ENCODE measurements around the gene PNCK.
A peak's percentile ranks its signal among the peaks of the same experiment; 100 is the strongest.

PNCK gene

GRCh38 chrX:153673428-153674218 lies at the start of gene PNCK:
TSS of gene PNCK (minus strand) at chrX:153673813. CDS start at chrX:153673076, 737 bp downstream.
- TF ChIP-seq, protein P1, sequence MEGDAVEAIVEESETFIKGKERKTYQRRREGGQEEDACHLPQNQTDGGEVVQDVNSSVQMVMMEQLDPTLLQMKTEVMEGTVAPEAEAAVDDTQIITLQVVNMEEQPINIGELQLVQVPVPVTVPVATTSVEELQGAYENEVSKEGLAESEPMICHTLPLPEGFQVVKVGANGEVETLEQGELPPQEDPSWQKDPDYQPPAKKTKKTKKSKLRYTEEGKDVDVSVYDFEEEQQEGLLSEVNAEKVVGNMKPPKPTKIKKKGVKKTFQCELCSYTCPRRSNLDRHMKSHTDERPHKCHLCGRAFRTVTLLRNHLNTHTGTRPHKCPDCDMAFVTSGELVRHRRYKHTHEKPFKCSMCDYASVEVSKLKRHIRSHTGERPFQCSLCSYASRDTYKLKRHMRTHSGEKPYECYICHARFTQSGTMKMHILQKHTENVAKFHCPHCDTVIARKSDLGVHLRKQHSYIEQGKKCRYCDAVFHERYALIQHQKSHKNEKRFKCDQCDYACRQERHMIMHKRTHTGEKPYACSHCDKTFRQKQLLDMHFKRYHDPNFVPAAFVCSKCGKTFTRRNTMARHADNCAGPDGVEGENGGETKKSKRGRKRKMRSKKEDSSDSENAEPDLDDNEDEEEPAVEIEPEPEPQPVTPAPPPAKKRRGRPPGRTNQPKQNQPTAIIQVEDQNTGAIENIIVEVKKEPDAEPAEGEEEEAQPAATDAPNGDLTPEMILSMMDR (IDR thresholded peaks at IDR 0.05; ENCODE audit: low read depth, low read length, missing control alignments) = no peak
- no peak within 1 kb of the TSS for H3K4me3 ChIP-seq (ENCODE audit: low read depth, low read length)
- no peak for DNase-seq (ENCODE audit: low read depth)
- in situ Hi-C loops (cut with HindIII; ENCODE audit: low sequenced_read_pairs) = no loop called here

DNA sequence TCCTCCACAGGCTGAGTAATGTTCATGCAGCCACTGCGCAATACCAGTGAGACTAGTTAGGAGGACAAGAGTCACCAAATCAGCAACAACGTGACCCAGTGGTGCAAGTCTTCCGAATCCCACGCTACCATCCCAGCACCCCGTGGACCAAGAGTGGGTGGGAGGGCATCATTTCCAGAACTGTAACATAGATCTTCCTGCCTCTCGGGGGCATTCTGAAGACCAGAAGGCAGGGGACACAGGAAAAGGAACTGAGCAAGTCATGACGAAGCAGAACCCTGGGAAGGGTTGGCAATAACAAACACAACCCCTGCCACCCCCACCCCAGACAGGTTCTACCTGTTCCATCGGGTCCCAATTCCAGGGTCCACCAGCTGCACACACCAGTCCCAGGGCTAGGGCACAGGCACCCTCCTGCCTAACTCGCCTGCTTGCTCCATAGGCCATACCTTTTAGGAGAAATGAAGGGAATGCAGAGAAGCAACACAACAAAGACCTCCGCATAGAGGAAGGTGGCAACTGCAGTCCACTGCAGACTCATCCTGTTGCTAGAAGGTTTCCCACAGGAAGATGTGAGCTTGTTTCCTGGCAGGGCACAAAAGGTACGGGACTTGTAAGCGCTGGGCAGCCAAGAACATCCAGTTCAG lies 49.2 kb upstream of the PNCK start:
- peak overlapping the region; percentile 61 for H3K4me3 ChIP-seq (ENCODE audit: low read depth, low read length)
- TF ChIP-seq, protein P1 (IDR thresholded peaks at IDR 0.05; ENCODE audit: low read depth, low read length, missing control alignments) = no peak
- in situ Hi-C loops (cut with HindIII; ENCODE audit: low sequenced_read_pairs) = no loop called here
- DNase-seq (ENCODE audit: low read depth) = no peak

DNA sequence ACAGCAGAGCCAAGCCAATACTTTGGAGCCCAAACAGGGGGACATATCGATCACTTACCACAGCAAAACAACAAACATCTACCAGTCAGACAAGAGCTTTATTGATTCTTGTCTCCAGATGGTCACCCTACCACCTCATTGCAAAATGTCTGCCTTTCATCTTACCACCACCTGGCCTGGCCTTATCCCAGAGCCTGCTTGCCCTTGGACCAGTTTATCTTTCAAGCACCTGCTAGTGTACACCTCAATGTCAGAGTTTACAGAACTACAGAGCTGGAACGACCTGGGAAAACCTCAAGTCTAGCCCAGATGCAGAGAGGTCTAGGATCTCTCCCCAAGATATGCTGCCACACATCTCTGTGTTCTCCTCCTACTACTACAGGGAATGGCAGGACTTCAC lies 46.1 kb upstream of the PNCK start:
- in situ Hi-C loops (cut with HindIII; ENCODE audit: low sequenced_read_pairs) = no loop called here
- no peak for DNase-seq (ENCODE audit: low read depth)
- H3K4me3 ChIP-seq (ENCODE audit: low read depth, low read length) = no peak overlapping the region
- TF ChIP-seq, protein P1 (IDR thresholded peaks at IDR 0.05; ENCODE audit: low read depth, low read length, missing control alignments) = no peak

DNA sequence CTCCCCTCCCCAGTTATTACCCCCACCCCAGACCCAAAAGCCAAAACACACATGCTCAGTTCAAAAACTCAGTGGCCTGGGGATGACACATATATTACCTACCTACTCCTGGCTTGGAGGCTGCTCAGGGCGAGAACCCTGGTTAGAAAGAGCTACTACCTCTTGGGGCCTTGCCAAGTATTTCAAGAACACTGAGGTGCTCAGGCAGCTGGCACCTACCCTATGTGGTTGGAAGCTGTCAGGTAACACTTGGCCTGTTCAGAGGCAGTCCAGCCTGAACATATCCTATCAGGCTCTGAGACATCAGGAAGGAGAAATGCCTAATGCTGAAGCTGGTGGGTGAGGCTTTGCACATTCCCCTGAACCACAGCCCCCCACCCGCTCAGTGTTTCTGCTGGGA lies 45.6 kb upstream of the PNCK start:
- in situ Hi-C loops (cut with HindIII; ENCODE audit: low sequenced_read_pairs) = no loop called here
- no peak for DNase-seq (ENCODE audit: low read depth)
- TF ChIP-seq, protein P1 (IDR thresholded peaks at IDR 0.05; ENCODE audit: low read depth, low read length, missing control alignments) = no peak
- H3K4me3 ChIP-seq (ENCODE audit: low read depth, low read length) = no peak overlapping the region

DNA sequence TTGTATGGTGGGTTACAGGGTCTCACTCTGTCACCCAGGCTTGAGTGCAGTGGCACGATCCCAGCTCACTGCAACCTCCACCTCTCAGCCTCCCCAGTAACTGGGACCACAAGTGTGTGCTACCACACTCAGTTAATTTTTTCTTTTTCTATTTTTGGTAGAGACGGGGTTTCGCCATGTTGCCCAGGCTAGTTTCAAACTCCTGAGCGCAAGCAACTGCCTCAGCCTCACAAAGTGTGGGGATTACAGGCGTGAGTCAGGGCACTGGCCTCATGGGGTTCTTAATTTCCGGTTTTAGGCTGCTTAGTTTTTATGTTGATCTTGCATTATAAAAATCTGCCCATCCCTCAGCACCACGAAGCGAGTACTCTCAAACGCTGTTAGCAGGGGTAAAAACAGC lies 43.8 kb upstream of the PNCK start:
- no peak for DNase-seq (ENCODE audit: low read depth)
- no peak overlapping the region for H3K4me3 ChIP-seq (ENCODE audit: low read depth, low read length)
- in situ Hi-C loops (cut with HindIII; ENCODE audit: low sequenced_read_pairs) = no loop called here
- TF ChIP-seq, protein P1 (IDR thresholded peaks at IDR 0.05; ENCODE audit: low read depth, low read length, missing control alignments) = no peak

DNA sequence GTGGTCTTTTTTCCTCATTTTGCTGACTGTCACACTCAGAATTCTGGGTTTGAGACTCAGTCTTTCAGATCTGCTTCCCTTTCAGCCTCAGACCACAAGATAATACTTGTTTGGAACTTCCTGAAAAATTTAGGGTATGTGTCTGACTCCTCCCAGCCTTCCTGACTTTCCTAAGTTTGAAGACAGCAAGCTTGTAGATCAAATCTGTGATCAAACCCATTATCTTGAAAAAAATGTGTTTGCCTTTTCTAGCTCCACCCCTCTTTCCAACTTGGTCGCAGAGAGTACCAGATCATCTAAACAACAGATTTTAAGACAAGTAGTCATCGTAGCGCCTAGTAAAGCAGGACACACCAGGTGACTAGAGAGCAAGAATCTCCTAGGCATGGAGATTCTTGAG lies 40.6 kb upstream of the PNCK start:
- TF ChIP-seq, protein P1 (IDR thresholded peaks at IDR 0.05; ENCODE audit: low read depth, low read length, missing control alignments) = no peak
- no peak for DNase-seq (ENCODE audit: low read depth)
- in situ Hi-C loops (cut with HindIII; ENCODE audit: low sequenced_read_pairs) = no loop called here
- H3K4me3 ChIP-seq (ENCODE audit: low read depth, low read length) = no peak overlapping the region
